ENCODE results near the gene SMC1A. TPM values are rescaled to one million over a fixed set of nuclear protein-coding genes. Genes with fewer than 3 reads are reported as not detected.
"Not testable (repeated sequence)": the region's sequence is repeated elsewhere in the genome, so short reads cannot be mapped to it uniquely, and the experiment has no call there.

Gene SMC1A
- total RNA-seq, 1 donor from 2014 or later, result 40.0 TPM

GRCh38 chrX:53376888-53377287 is 45.6 kb downstream of the SMC1A start:
- H3K4me3 ChIP-seq (ENCODE audit: low read depth, low read length), result no peak overlapping the region
- DNase-seq (ENCODE audit: low read depth), result no peak

GRCh38 chrX:53374923-53375322 is 47.5 kb downstream of the SMC1A start:
- no peak for TF ChIP-seq CTCF (conservative IDR thresholded peaks at IDR 0.05; ENCODE audit: low read depth, low read length)
- DNase-seq (ENCODE audit: low read depth), result no peak
- no peak overlapping the region for H3K4me3 ChIP-seq (ENCODE audit: low read depth, low read length)

More at GRCh38 chrX:53376888-53377287, 45.6 kb downstream of the SMC1A start:
- TF ChIP-seq CTCF (conservative IDR thresholded peaks at IDR 0.05; ENCODE audit: low read depth, low read length), result no peak

GRCh38 chrX:53374222-53374820 is 48.1 kb downstream of the SMC1A start:
- no peak for TF ChIP-seq CTCF (conservative IDR thresholded peaks at IDR 0.05; ENCODE audit: low read depth, low read length)
- H3K4me3 ChIP-seq (ENCODE audit: low read depth, low read length), result no peak overlapping the region
- DNase-seq (ENCODE audit: low read depth), result no peak

GRCh38 chrX:53373307-53373706 is 49.1 kb downstream of the SMC1A start:
- no peak for DNase-seq (ENCODE audit: low read depth)

GRCh38 chrX:53366454-53366853 is 56.0 kb downstream of the SMC1A start:
- not testable (repeated sequence) for DNase-seq (ENCODE audit: low read depth); H3K4me3 ChIP-seq (ENCODE audit: low read depth, low read length)

More at GRCh38 chrX:53373307-53373706, 49.1 kb downstream of the SMC1A start:
- no peak overlapping the region for H3K4me3 ChIP-seq (ENCODE audit: low read depth, low read length)
- no peak for TF ChIP-seq CTCF (conservative IDR thresholded peaks at IDR 0.05; ENCODE audit: low read depth, low read length)

GRCh38 chrX:53362449-53362848 is 60.0 kb downstream of the SMC1A start:
- no peak for TF ChIP-seq CTCF (conservative IDR thresholded peaks at IDR 0.05; ENCODE audit: low read depth, low read length)
- DNase-seq (ENCODE audit: low read depth), result no peak
- no peak overlapping the region for H3K4me3 ChIP-seq (ENCODE audit: low read depth, low read length)

GRCh38 chrX:53357799-53358530 is 64.5 kb downstream of the SMC1A start:
- TF ChIP-seq CTCF (conservative IDR thresholded peaks at IDR 0.05; ENCODE audit: low read depth, low read length), result no peak
- DNase-seq (ENCODE audit: low read depth), result no peak
- H3K4me3 ChIP-seq (ENCODE audit: low read depth, low read length), result no peak overlapping the region

Measured in epithelial cell of proximal tubule (primary cell).